Body of pancreas (tissue), 4 donors: Measurements from ENCODE around the gene TF.

Experiments used
- POLR2A ChIP-seq, 3 donors: fragments of 450-650 bp; IDR thresholded peaks; one replicate each; pipeline ENCODE4 v1.6.1; 2016; ENCODE audit warnings: antibody characterized with exemption in 3 of 3, mild to moderate bottlenecking in 2 of 3
- TF ChIP-seq, protein P1 (sequence below), 7 experiments: fragments of 450-650 bp in 4 of 7; fragments of 200-600 bp in 3 of 7; sonication (generic) in 3 of 7; IDR thresholded peaks; one replicate each; pipeline ENCODE4 v1.5.1; 2016 to 2019; ENCODE audit warnings: antibody characterized with exemption in 7 of 7

GRCh38 chr3:133842158-133842557 is 96.0 kb downstream of the TF start:
- TF ChIP-seq, protein P1, sequence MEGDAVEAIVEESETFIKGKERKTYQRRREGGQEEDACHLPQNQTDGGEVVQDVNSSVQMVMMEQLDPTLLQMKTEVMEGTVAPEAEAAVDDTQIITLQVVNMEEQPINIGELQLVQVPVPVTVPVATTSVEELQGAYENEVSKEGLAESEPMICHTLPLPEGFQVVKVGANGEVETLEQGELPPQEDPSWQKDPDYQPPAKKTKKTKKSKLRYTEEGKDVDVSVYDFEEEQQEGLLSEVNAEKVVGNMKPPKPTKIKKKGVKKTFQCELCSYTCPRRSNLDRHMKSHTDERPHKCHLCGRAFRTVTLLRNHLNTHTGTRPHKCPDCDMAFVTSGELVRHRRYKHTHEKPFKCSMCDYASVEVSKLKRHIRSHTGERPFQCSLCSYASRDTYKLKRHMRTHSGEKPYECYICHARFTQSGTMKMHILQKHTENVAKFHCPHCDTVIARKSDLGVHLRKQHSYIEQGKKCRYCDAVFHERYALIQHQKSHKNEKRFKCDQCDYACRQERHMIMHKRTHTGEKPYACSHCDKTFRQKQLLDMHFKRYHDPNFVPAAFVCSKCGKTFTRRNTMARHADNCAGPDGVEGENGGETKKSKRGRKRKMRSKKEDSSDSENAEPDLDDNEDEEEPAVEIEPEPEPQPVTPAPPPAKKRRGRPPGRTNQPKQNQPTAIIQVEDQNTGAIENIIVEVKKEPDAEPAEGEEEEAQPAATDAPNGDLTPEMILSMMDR (IDR thresholded peaks at IDR 0.05): no peak
- TF ChIP-seq POLR2A (IDR thresholded peaks at IDR 0.05): no peak
